Activated CD8-positive, alpha-beta memory T cell treated with anti-CD3 and anti-CD28 coated beads, Interleukin-2, amount 10 ng/mL, durations not matched to agents 7 days and 5 days (primary cell): ENCODE data around the gene MUC5AC. TPM values are rescaled to one million over a fixed set of nuclear protein-coding genes. Genes with fewer than 3 reads are reported as not detected.
"Not testable (repeated sequence)": the region's sequence is repeated elsewhere in the genome, so short reads cannot be mapped to it uniquely, and the experiment has no call there.

ENCODE experiments used
- ATAC-seq: fragments of 150-1000 bp; cut with Tn5 transposase; one replicate; pipeline ENCODE4 v1.10.0; 2021; ENCODE audit warnings: moderate library complexity
- CTCF ChIA-PET: fragments of 350-600 bp; sonication (Branson Sonifier 250); formaldehyde crosslinking; loops from one replicate; lab custom pipeline; 2021; ENCODE audit warnings: antibody characterized with exemption; lab: Charles Lee
- DNase-seq: peaks from one replicate; pipeline ENCODE4 v3.0.0-alpha.2; 2020
- H3K27ac Mint-ChIP-seq: one replicate; pipeline ENCODE4 v1.8.0; 2021; ENCODE audit warnings: mild to moderate bottlenecking, mixed read lengths
- H3K27me3 Mint-ChIP-seq: one replicate; pipeline ENCODE4 v1.8.0; 2021; ENCODE audit warnings: mixed read lengths
- H3K36me3 Mint-ChIP-seq: one replicate; pipeline ENCODE4 v1.8.0; 2021; ENCODE audit warnings: mild to moderate bottlenecking, mixed read lengths
- H3K4me1 Mint-ChIP-seq: one replicate; pipeline ENCODE4 v1.8.0; 2021; ENCODE audit warnings: mixed read lengths
- H3K4me3 Mint-ChIP-seq: one replicate; pipeline ENCODE4 v1.8.0; 2021; ENCODE audit warnings: mild to moderate bottlenecking, moderate library complexity, mixed read lengths
- H3K9me3 Mint-ChIP-seq: one replicate; pipeline ENCODE4 v1.8.0; 2022; ENCODE audit warnings: low read depth, mixed read lengths
- total RNA-seq, 2 experiments: library from RNA; stranded (reverse); gene quantifications; one replicate each; pipeline ENCODE4 v1.2.3, GENCODE V29; 2021

The MUC5AC gene
- total RNA-seq, 2 experiments from 2014 or later = not detected

GRCh38 chr11:1245717-1246116 lies 88.0 kb downstream of the MUC5AC start:
- H3K27ac Mint-ChIP-seq, DNase-seq, H3K27me3 Mint-ChIP-seq, H3K4me1 Mint-ChIP-seq, H3K4me3 Mint-ChIP-seq, H3K9me3 Mint-ChIP-seq, CTCF ChIA-PET, H3K36me3 Mint-ChIP-seq, ATAC-seq: not testable (repeated sequence)

- DNase-seq, H3K27me3 Mint-ChIP-seq, H3K36me3 Mint-ChIP-seq, H3K9me3 Mint-ChIP-seq, H3K4me3 Mint-ChIP-seq, H3K27ac Mint-ChIP-seq, H3K4me1 Mint-ChIP-seq, CTCF ChIA-PET, ATAC-seq: not testable (repeated sequence)
Observed at GRCh38 chr11:1246301-1246700, 88.5 kb downstream of the MUC5AC start.

- H3K4me1 Mint-ChIP-seq, H3K27ac Mint-ChIP-seq, ATAC-seq, CTCF ChIA-PET, DNase-seq, H3K4me3 Mint-ChIP-seq, H3K9me3 Mint-ChIP-seq, H3K27me3 Mint-ChIP-seq, H3K36me3 Mint-ChIP-seq: not testable (repeated sequence)
Observed at GRCh38 chr11:1247026-1247425, 89.3 kb downstream of the MUC5AC start.

GRCh38 chr11:1248951-1249350 lies 91.2 kb downstream of the MUC5AC start:
- DNase-seq, H3K4me3 Mint-ChIP-seq, H3K27me3 Mint-ChIP-seq, CTCF ChIA-PET, H3K9me3 Mint-ChIP-seq, H3K4me1 Mint-ChIP-seq, ATAC-seq, H3K27ac Mint-ChIP-seq, H3K36me3 Mint-ChIP-seq: not testable (repeated sequence)

GRCh38 chr11:1250411-1250810 lies 92.7 kb downstream of the MUC5AC start:
- ATAC-seq, H3K27ac Mint-ChIP-seq, H3K27me3 Mint-ChIP-seq, H3K4me1 Mint-ChIP-seq, H3K9me3 Mint-ChIP-seq, H3K4me3 Mint-ChIP-seq, CTCF ChIA-PET, H3K36me3 Mint-ChIP-seq, DNase-seq: not testable (repeated sequence)

Other genes with a start within 250 kb of the MUC5AC start
- 10 to 100 TPM; 46.8 to 59.4 TPM for gene CHID1, start 247.1 kb upstream of the MUC5AC start, total RNA-seq
- gene AP2A2, start 232.1 kb upstream of the MUC5AC start, total RNA-seq = 10 to 100 TPM; 36.3 to 52.2 TPM
- gene MUC6, start 121.2 kb upstream of the MUC5AC start, total RNA-seq = not detected
- gene MUC2, start 83.1 kb upstream of the MUC5AC start, total RNA-seq = not detected
- gene MUC5B, start 65.1 kb downstream of the MUC5AC start, total RNA-seq = not detected
- 10 to 100 TPM; 33.3 to 35.8 TPM for gene TOLLIP, start 151.7 kb downstream of the MUC5AC start, total RNA-seq
- gene BRSK2, start 232.0 kb downstream of the MUC5AC start, total RNA-seq = under 1 TPM in 1 of 2 experiments, not detected in 1; 0.40 TPM